Measurements from ENCODE around the gene ERBB4.

ERBB4 gene

GRCh38 chr2:211368467-211368866 is 1170.1 kb downstream of the ERBB4 start:
- DNase-seq, result no peak

GRCh38 chr2:211367711-211368110 is 1170.9 kb downstream of the ERBB4 start:
- DNase-seq, result no peak

GRCh38 chr2:211367293-211367692 is 1171.3 kb downstream of the ERBB4 start:
- DNase-seq, result no peak

DNA sequence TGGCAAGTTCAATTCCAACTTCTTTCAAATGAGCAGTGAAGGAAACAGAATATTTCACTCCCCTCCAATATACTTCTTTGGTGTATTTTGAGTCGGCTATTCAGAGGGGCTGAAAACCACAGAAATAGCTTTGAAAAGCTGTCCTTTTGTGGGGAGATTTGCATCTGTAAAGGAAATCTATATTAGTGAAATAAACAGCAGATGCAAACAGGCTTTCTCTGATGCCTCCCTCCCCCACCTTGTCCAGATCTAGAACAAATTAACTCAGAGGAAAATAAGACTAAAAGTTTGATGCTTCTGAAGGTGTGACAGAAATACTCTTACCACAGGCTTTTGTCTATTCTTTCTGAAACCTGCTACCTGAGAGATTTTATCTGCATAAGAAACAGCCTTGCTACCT is 1173.7 kb downstream of the ERBB4 start:
- DNase-seq, result no peak

DNA sequence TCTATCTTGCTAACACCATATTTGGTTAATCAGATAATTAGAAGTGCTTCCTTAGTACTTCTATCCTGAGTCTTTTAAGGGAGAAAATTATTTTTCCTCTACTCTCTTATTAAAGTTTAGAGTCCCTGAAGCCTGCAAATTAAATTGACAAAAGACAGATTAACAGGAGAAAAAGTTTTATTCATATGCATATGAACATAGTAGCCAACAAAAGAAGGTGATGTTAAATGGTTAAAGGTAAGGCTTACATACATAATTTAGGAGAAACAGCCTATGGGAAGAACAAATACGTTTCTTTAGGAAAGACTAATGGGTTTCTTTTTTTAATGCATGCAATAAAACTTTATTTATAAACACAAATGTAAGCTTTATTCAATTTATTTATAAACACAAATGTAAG is 1177.2 kb downstream of the ERBB4 start:
- no peak for DNase-seq

- DNase-seq, result no peak
Measured at GRCh38 chr2:211359347-211359746, 1179.3 kb downstream of the ERBB4 start.

DNA sequence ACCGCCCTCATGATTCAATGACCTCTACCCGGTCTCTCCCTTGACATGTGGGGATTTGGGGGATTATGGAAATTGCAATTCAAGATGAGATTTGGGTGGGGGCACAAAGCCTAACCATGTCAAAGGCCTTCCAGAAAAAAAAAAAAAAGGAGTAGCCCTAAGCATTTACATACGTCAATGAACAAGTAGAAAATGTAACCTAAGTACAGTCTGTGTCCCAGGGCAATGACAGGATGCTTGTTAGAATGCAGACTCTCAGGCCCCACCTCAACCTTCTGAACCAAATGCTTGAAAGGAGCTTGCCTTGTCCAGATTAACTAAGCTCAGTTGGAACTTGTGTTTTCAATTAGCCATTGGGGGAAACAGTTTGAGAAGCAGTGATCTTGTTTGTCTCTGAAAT is 1180.1 kb downstream of the ERBB4 start:
- no peak for DNase-seq

- DNase-seq, result no peak
Measured at GRCh38 chr2:211354481-211354880, 1184.1 kb downstream of the ERBB4 start.

GRCh38 chr2:211351987-211352386 is 1186.6 kb downstream of the ERBB4 start:
- DNase-seq, result no peak

DNA sequence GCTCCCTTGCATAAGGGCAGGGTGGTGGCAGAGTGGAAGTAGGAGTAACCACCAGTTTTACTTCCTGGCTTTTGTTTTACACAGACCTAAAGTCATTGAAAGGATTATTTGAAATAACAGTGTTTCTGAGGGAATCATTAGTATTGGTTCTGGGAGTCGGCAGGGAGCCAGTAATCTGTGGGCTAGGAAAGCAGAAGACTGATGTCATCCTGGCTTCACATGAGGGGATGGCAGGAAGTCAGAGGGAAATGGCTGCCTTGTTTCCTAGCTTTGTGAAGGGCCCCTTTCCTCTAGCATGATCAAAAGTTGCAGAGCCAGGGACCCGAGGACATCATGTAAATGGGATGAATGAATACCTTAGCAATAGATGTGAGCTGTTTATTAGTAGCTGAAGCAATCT is 1189.6 kb downstream of the ERBB4 start:
- no peak for DNase-seq

- DNase-seq, result no peak
Measured at GRCh38 chr2:211347328-211347727, 1191.3 kb downstream of the ERBB4 start.

DNA sequence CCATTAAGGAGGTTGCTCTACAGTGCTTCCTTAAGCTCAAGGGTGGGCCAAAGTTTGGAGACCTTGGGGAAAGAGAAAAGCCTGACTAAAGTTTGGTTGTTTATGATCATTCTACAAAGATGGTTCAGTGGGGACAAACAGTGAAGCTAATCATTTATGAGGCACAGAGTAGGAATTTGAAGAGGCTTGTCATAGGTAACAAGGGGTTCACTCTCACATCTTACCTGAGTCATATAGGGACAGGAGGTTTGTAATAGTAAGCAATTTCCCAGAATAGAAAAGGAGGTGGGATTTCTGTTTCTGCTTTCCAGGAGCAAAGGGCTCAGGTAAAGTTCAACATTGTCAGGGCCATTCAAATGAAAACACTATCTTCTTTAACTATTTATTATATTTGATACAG is 1194.3 kb downstream of the ERBB4 start:
- no peak for DNase-seq

- no peak for DNase-seq
Measured at GRCh38 chr2:211333377-211333776, 1205.2 kb downstream of the ERBB4 start.

GRCh38 chr2:211331736-211332135 is 1206.9 kb downstream of the ERBB4 start:
- no peak for DNase-seq

DNA sequence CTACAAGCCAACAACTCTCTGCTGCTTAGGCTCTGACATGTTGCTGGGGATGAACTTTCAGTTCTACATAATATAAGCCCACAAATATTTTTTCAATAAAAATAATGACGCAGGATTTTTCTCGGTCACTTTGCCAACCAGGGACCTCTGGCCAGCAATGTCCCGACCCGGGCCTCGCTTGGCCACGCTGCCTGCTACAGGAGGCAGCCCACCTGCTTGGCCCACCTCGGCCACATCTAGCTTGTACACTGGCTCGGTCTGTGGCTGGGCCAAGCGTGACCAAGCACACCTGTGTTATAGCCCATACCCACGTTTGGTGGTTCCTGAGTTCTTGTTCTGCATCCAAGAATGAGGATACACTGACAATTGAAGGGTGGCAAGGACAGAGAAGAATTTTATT is 1208.7 kb downstream of the ERBB4 start:
- DNase-seq, result no peak

DNA sequence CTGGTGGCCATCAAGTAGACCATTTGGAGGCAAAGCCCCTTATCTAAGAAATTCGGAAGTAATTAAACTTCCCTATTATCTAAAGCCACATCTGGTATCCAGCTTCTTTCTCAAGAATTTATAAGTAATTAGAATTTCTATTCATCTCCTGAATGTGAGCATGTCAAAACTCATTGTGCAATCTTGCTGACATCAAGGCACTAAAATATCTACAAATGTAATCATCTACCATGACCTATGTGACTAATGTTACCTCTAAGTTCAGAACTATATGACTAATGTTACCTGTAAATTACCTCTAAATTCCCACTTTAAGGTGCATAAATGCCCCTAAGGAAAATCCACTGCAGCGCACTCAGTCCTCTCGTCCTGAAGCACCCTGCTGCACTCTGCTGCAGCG is 1209.2 kb downstream of the ERBB4 start:
- no peak for DNase-seq

DNA sequence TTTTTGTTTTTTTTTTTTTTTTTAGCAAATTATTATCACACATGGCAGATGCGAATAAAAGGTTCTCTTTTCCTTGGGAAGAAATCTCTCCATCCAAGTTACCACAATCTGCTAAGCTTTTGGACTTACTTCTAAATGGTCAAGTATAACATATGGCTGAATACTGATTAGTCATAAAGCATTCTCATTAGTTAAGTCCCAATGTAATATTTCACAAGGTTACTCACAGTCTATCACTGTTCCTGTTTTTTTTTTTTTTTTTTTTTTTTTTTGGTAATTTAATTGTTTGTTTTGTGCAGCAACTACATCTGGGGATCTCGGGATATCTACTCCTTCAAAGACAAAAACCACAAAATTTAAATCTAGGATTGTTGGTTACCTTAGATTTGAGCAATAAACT is 1210.5 kb downstream of the ERBB4 start:
- no peak for DNase-seq

Measured in right forelimb (tissue), 1 donor.